ENCODE measurements around the gene DHX38. TPM values are rescaled to one million over a fixed set of nuclear protein-coding genes. Genes with fewer than 3 reads are reported as not detected.
"Not testable (repeated sequence)": the region's sequence is repeated elsewhere in the genome, so short reads cannot be mapped to it uniquely, and the experiment has no call there.

The DHX38 gene
- total RNA-seq, 4 donors from 2014 or later = 27.6 to 54.4 (median 43.4) TPM

DNA sequence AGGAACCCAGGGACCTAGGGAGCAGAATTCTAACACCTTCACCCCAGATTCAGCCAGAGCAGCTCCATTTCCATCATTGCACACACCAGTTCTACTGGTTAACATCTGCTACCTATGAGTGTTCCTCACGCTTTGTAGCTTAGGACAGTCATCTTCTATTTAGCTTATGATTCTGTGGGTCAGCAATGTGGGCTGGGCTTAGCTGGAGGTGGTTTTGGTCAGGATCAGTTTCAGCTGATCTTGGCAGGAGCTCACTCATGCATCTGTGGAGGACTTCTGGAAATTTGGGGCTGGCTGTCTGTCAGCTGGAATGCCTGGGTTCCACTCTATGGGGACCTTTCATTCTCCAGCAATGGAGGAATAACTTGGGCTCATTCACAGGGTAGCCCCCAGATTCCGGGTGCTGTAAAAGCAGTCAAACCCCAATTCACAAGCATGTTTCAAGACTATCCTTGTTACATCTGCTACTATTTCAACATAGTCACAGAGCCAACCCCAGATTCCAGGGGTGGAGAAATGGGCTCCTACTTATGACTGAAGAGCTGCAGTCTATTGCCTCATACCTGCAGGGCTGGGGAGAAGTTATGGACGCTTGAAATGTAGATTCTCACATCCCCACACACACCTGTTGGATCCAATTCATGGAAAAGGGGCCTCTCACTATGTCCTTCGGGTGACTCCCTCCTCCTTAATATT lies 42.7 kb upstream of the DHX38 start:
- H3K27me3 ChIP-seq = no peaks in the 10 kb centered on the region
- H3K27ac ChIP-seq = no peak overlapping the region
- TF ChIP-seq POLR2A (IDR thresholded peaks at IDR 0.05) = no peak
- TF ChIP-seq, protein P1, sequence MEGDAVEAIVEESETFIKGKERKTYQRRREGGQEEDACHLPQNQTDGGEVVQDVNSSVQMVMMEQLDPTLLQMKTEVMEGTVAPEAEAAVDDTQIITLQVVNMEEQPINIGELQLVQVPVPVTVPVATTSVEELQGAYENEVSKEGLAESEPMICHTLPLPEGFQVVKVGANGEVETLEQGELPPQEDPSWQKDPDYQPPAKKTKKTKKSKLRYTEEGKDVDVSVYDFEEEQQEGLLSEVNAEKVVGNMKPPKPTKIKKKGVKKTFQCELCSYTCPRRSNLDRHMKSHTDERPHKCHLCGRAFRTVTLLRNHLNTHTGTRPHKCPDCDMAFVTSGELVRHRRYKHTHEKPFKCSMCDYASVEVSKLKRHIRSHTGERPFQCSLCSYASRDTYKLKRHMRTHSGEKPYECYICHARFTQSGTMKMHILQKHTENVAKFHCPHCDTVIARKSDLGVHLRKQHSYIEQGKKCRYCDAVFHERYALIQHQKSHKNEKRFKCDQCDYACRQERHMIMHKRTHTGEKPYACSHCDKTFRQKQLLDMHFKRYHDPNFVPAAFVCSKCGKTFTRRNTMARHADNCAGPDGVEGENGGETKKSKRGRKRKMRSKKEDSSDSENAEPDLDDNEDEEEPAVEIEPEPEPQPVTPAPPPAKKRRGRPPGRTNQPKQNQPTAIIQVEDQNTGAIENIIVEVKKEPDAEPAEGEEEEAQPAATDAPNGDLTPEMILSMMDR (IDR thresholded peaks at IDR 0.05) = no peak
- WGBS, 2 donors = 76 to 78% methylated on average over 3 to 4 of the region's 4 CpGs
- H3K4me1 ChIP-seq = no peaks in the 10 kb centered on the region
- DNase-seq = no peak
- intact Hi-C loops (cut with DNase I) = no loop called here
- H3K36me3 ChIP-seq = no peaks in the 10 kb centered on the region
- H3K9me3 ChIP-seq = peaks cover 0 to 6% (median 0%) of the 10 kb centered on the region in 3 donors
- H3K4me3 ChIP-seq = no peak overlapping the region

DNA sequence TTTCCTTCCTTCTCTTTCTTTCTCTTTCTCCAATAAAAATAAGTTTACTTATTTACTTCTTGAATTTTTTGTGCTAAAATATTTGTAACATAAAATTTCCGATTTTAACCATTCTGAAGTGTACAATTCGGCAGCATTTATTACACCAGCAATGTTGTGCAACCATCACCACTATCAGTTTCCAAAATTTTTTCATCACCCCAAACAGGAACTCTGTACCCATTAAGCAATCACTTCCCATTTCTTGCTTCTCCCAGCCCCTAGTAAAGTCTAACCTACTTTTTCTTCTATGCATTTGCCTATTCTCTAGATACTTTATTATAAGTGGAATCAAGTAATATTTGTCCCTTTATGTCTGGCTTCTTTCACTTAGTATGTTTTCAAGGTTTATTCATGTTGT lies 41.8 kb upstream of the DHX38 start:
- TF ChIP-seq, protein P1 (IDR thresholded peaks at IDR 0.05) = no peak
- TF ChIP-seq POLR2A (IDR thresholded peaks at IDR 0.05) = no peak
- WGBS, 2 donors = 56 to 69% methylated on average over 2 of the region's 2 CpGs
- Histone ChIP-seq H3K27me3 (no peaks in the 10 kb centered on the region), H3K27ac (no peak overlapping the region), H3K4me3 (no peak overlapping the region), H3K9me3 (peaks cover 0 to 6% (median 0%) of the 10 kb centered on the region in 3 donors), H3K36me3 (no peaks in the 10 kb centered on the region), H3K4me1 (no peaks in the 10 kb centered on the region)
- no peak for DNase-seq
- intact Hi-C loops (cut with DNase I) = no loop called here

DNA sequence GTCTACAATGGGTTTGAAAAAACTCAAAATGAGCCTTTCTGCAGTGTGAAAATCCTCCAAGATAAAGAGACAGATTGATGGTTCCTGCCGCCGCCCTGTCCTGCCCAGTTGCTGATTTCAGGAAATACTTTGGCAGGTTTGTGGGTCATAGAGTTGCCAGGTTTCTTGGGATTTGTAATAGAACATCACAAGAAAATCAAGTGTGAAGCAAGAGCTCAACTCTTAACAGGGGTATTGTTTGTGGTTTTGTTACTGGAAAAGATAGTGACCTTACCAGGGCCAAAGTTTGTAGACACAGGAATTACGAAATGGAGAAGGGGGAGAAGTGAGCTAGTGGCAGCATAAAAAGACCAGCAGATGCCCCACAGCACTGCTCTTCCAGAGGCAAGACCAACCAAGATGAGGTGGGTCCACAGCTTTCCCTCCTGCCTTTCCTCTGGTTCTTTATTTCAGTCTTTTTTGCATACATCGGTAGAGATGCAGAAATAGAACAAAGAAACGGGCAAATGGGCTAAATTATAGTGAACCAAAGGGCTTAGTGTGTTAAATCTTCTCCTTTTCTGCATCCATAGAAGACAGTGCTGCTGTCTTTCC lies 39.3 kb upstream of the DHX38 start, which contains the start of gene HP:
Gene HP (plus strand): TSS at position 252 of the 594 bp plus-strand sequence. CDS start 148 bp downstream, at position 400.
- H3K36me3 ChIP-seq; intact Hi-C loops (cut with DNase I); H3K27ac ChIP-seq; DNase-seq; H3K27me3 ChIP-seq; H3K4me3 ChIP-seq; H3K4me1 ChIP-seq; H3K9me3 ChIP-seq: not testable (repeated sequence)
- 50 to 59% methylated on average over 5 of the region's 5 CpGs for WGBS, 2 donors

DNA sequence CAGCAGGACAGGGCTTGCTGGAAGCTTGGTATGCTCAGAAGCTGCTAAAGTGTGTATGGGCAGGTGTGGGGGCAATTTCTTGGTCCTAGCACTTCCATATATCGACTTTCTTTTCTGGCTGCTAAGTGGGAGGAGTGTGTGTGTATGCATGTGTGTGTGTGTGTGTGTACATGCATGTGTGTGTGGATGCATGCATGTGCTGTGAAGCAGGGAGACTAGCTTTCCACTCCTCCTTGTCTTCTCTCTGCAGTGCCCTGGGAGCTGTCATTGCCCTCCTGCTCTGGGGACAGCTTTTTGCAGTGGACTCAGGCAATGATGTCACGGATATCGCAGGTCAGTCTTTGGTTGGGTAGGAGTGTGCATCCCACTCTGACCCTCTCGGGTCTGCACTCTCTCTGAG lies 37.7 kb upstream of the DHX38 start:
- Histone ChIP-seq H3K4me3 (no peak overlapping the region), H3K27me3 (no peaks in the 10 kb centered on the region), H3K4me1 (no peaks in the 10 kb centered on the region), H3K27ac (no peak overlapping the region), H3K36me3 (no peaks in the 10 kb centered on the region), H3K9me3 (no peaks in the 10 kb centered on the region)
- 61 to 96% methylated on average over 2 to 3 of the region's 4 CpGs for WGBS, 2 donors
- no peak for DNase-seq
- TF ChIP-seq, protein P1 (IDR thresholded peaks at IDR 0.05) = no peak
- no peak for TF ChIP-seq POLR2A (IDR thresholded peaks at IDR 0.05)
- intact Hi-C loops (cut with DNase I) = no loop called here

DNA sequence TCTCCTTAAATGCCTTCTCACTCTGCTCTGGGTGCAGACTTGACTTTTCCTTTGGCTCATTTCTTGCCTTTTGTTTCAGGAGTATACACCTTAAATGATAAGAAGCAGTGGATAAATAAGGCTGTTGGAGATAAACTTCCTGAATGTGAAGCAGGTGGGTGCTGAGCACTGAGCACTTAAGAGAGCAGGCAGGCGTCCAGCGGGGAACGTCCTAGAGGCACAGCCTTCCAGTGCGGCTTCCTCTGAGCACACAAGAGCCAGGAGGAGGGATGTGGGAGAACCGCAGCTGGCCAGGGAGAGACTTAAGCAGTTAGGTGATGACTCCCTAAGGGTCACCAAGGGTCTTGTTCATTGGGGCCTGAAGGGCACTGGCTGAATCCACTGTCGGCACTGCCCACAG lies 36.3 kb upstream of the DHX38 start:
- H3K27me3 ChIP-seq; DNase-seq; H3K4me3 ChIP-seq; H3K27ac ChIP-seq; H3K36me3 ChIP-seq; intact Hi-C loops (cut with DNase I); H3K4me1 ChIP-seq; H3K9me3 ChIP-seq: not testable (repeated sequence)
- no CpG with 5 or more reads among the region's 6 CpGs for WGBS, 2 donors

DNA sequence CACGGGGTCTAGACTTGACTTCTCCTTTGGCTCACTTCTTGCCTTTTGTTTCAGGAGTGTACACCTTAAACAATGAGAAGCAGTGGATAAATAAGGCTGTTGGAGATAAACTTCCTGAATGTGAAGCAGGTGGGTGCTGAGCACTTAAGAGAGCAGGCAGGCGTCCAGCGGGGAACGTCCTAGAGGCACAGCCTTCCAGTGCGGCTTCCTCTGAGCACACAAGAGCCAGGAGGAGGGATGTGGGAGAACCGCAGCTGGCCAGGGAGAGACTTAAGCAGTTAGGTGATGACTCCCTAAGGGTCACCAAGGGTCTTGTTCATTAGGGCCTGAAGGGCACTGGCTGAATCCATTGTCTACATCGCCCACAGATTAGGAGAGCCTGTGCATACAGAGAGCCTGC lies 34.6 kb upstream of the DHX38 start:
- 66 to 80% methylated on average over 1 to 6 of the region's 7 CpGs for WGBS, 2 donors
- H3K36me3 ChIP-seq; H3K4me3 ChIP-seq; H3K27me3 ChIP-seq; DNase-seq; H3K27ac ChIP-seq; intact Hi-C loops (cut with DNase I); H3K4me1 ChIP-seq; H3K9me3 ChIP-seq: not testable (repeated sequence)
